ENCODE data around the gene UQCRC2. TPM values are rescaled to one million over a fixed set of nuclear protein-coding genes. Genes with fewer than 3 reads are reported as not detected.
"Not testable (repeated sequence)": the region's sequence is repeated elsewhere in the genome, so short reads cannot be mapped to it uniquely, and the experiment has no call there.

Gene UQCRC2
- polyA plus RNA-seq, 2 of the 4 experiments (the other 2 are of a cell fraction) = 237 to 295 TPM

DNA sequence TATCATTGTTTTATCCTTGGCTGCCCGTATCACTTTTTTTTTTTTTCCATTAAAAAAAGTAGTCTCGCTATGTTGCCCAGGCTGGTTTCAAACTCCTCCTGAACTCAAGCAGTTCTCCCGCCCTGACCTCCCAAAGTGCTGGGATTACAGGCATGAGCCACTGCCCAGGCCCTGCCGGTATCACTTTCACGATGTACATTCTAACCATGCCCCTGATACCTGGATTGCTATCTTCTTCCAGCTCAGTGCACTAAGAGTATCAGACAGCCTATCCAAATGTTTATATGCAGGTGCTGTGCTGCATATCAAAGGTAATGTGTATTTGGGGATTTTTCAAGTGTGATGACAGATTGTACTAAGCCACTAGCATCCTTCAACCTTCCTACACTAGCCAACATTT, 69.0 kb downstream of the UQCRC2 start:
- WGBS (ENCODE audit: missing lambda C conversion rate) = 89% methylated on average over 5 of the region's 5 CpGs
- Histone ChIP-seq H3K9me3 (no peaks in the 10 kb centered on the region), H3K4me3 (no peak overlapping the region), H3K4me2 (no peak overlapping the region), H3K27ac (no peak overlapping the region), H3K4me1 (peaks cover 31% of the 10 kb centered on the region)
- no peak for DNase-seq (ENCODE audit: low read depth in 1 of 2, low spot score in 1 of 2)
- no peak for ATAC-seq
- FAIRE-seq = no peak
- ChIA-PET CTCF (interaction anchor here (1.0 to 1.5 kb wide), 3 partner anchors 13 to 68 kb away, joined by 3 to 4 read pairs (median 3); no protein-coding TSS in a partner anchor), POLR2A (no interaction called here)
- no peak for TF ChIP-seq CEBPB (IDR thresholded peaks at IDR 0.05)
- TF ChIP-seq, protein P1, sequence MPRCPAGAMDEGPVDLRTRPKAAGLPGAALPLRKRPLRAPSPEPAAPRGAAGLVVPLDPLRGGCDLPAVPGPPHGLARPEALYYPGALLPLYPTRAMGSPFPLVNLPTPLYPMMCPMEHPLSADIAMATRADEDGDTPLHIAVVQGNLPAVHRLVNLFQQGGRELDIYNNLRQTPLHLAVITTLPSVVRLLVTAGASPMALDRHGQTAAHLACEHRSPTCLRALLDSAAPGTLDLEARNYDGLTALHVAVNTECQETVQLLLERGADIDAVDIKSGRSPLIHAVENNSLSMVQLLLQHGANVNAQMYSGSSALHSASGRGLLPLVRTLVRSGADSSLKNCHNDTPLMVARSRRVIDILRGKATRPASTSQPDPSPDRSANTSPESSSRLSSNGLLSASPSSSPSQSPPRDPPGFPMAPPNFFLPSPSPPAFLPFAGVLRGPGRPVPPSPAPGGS (IDR thresholded peaks at IDR 0.05) = no peak
- no peak for TF ChIP-seq HEYL (CRISPR knock-in tag; IDR thresholded peaks at IDR 0.05)
- TF ChIP-seq HDAC2 (IDR thresholded peaks at IDR 0.05) = no peak
- no peak for TF ChIP-seq SREBF2 (IDR thresholded peaks at IDR 0.05)
- no peak for TF ChIP-seq CHD4 (IDR thresholded peaks at IDR 0.05; ENCODE audit: borderline replicate concordance)
- TF ChIP-seq JUN (IDR thresholded peaks at IDR 0.05) = no peak
- no peak for TF ChIP-seq HOXB13 (CRISPR knock-in tag; IDR thresholded peaks at IDR 0.05; ENCODE audit: low read depth)
- TF ChIP-seq KDM1A (IDR thresholded peaks at IDR 0.05; ENCODE audit: low read depth) = no peak
- TF ChIP-seq, protein P2, sequence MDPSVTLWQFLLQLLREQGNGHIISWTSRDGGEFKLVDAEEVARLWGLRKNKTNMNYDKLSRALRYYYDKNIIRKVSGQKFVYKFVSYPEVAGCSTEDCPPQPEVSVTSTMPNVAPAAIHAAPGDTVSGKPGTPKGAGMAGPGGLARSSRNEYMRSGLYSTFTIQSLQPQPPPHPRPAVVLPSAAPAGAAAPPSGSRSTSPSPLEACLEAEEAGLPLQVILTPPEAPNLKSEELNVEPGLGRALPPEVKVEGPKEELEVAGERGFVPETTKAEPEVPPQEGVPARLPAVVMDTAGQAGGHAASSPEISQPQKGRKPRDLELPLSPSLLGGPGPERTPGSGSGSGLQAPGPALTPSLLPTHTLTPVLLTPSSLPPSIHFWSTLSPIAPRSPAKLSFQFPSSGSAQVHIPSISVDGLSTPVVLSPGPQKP (IDR thresholded peaks at IDR 0.05; ENCODE audit: low read depth, low read length) = no peak
- TF ChIP-seq, protein P3, sequence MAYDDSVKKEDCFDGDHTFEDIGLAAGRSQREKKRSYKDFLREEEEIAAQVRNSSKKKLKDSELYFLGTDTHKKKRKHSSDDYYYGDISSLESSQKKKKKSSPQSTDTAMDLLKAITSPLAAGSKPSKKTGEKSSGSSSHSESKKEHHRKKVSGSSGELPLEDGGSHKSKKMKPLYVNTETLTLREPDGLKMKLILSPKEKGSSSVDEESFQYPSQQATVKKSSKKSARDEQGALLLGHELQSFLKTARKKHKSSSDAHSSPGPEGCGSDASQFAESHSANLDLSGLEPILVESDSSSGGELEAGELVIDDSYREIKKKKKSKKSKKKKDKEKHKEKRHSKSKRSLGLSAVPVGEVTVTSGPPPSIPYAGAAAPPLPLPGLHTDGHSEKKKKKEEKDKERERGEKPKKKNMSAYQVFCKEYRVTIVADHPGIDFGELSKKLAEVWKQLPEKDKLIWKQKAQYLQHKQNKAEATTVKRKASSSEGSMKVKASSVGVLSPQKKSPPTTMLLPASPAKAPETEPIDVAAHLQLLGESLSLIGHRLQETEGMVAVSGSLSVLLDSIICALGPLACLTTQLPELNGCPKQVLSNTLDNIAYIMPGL (CRISPR knock-in tag; IDR thresholded peaks at IDR 0.05; ENCODE audit: borderline replicate concordance) = no peak
- no peak for TF ChIP-seq PHF8 (IDR thresholded peaks at IDR 0.05; ENCODE audit: borderline replicate concordance, low read depth)
- TF ChIP-seq, protein P4, sequence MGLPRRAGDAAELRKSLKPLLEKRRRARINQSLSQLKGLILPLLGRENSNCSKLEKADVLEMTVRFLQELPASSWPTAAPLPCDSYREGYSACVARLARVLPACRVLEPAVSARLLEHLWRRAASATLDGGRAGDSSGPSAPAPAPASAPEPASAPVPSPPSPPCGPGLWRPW (IDR thresholded peaks at IDR 0.05) = no peak

DNA sequence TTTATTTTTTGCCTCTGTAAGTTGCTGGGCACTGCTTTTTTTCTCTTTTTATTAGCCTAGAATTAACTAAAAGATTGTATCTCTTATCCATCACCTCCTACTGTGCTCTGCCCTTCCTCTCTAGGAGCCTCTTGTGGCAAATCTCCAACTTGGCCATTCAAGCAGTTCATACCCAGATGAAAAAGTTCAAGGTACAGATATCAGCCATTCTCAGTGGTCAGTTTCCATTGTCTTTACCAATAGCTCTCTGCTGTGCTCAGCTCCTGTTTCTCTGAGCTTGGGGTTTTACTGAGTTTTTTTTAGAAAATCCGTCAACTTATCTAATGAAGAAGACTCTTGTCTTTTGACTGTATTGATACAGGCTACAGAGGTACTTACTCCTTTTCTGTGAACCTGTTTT, 70.3 kb downstream of the UQCRC2 start:
- FAIRE-seq (no peak), ATAC-seq (no peak), DNase-seq (ENCODE audit: low read depth in 1 of 2, low spot score in 1 of 2) (no peak)
- Histone ChIP-seq H3K4me1 (peaks cover 40% of the 10 kb centered on the region), H3K4me2 (0 out of 3 replicates have a peak overlapping the region, but pooled peaks have one; percentile 7), H3K4me3 (no peak overlapping the region), H3K9me3 (no peaks in the 10 kb centered on the region), H3K27ac (no peak overlapping the region)
- WGBS (ENCODE audit: missing lambda C conversion rate) = 86% methylated on average over 1 of the region's 1 CpG
- ChIA-PET POLR2A (interaction anchor here (1.4 kb wide), 1 partner anchor 16 kb away, joined by 3 read pairs; no protein-coding TSS in a partner anchor), CTCF (interaction anchor here (0.5 to 1.4 kb wide), 2 partner anchors 21 to 165 kb away, joined by 4 to 5 read pairs; no protein-coding TSS in a partner anchor)
- TF ChIP-seq RFX5 (IDR thresholded peaks at IDR 0.05) (no peak), NFE2L2 (conservative IDR thresholded peaks at IDR 0.05; ENCODE audit: low read length) (no peak), ESRRA (IDR thresholded peaks at IDR 0.05; ENCODE audit: borderline replicate concordance, low read length) (no peak), POLR2AphosphoS2 (conservative IDR thresholded peaks at IDR 0.05; ENCODE audit: low read length) (no peak), EHMT2 (IDR thresholded peaks at IDR 0.05; ENCODE audit: low read depth) (no peak), MYC (IDR thresholded peaks at IDR 0.05; ENCODE audit: borderline replicate concordance, low read length) (no peak), NPAS2 (CRISPR knock-in tag; IDR thresholded peaks at IDR 0.05; ENCODE audit: borderline replicate concordance) (no peak), ZFP36 (IDR thresholded peaks at IDR 0.05; ENCODE audit: borderline replicate concordance, partially characterized antibody) (no peak), HOXB5 (CRISPR knock-in tag; IDR thresholded peaks at IDR 0.05) (no peak), RAD21 (conservative IDR thresholded peaks at IDR 0.05 in 1 of 2, IDR thresholded peaks at IDR 0.05 in 1 of 2) (no peak), SREBF2 (IDR thresholded peaks at IDR 0.05) (no peak)
- TF ChIP-seq, protein P5, sequence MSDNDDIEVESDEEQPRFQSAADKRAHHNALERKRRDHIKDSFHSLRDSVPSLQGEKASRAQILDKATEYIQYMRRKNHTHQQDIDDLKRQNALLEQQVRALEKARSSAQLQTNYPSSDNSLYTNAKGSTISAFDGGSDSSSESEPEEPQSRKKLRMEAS (IDR thresholded peaks at IDR 0.05) = no peak
- TF ChIP-seq, protein P6, sequence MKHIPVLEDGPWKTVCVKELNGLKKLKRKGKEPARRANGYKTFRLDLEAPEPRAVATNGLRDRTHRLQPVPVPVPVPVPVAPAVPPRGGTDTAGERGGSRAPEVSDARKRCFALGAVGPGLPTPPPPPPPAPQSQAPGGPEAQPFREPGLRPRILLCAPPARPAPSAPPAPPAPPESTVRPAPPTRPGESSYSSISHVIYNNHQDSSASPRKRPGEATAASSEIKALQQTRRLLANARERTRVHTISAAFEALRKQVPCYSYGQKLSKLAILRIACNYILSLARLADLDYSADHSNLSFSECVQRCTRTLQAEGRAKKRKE (CRISPR knock-in tag; IDR thresholded peaks at IDR 0.05; ENCODE audit: low read depth) = no peak
- TF ChIP-seq, protein P7, sequence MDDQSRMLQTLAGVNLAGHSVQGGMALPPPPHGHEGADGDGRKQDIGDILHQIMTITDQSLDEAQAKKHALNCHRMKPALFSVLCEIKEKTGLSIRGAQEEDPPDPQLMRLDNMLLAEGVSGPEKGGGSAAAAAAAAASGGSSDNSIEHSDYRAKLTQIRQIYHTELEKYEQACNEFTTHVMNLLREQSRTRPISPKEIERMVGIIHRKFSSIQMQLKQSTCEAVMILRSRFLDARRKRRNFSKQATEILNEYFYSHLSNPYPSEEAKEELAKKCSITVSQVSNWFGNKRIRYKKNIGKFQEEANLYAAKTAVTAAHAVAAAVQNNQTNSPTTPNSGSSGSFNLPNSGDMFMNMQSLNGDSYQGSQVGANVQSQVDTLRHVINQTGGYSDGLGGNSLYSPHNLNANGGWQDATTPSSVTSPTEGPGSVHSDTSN (IDR thresholded peaks at IDR 0.05) = no peak

DNA sequence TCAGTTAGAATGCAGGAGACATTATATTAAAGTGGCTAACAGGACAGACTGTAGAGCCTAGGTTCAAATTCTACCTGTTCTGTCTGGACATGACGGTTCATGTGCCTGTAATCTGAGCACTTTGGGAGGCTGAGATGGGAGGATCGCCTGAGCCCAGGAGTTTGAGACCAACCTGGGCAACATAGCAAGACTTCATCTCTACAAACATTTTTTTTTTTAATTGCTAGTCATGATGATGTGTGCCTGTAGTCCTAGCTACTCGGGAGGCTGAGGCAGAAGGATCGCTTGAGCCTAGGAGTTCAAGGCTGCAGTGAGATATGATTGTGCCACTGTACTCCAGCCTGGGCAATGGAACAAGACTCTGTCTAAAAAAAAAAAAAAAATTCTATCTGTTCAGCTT, 71.6 kb downstream of the UQCRC2 start:
- H3K4me1 ChIP-seq = peaks cover 47% of the 10 kb centered on the region
- H3K27ac ChIP-seq = peak overlapping the region in 1 of 2 experiments; percentile 62; a peak in 1 of 6 replicates
- H3K9me3 ChIP-seq; H3K4me2 ChIP-seq; DNase-seq (ENCODE audit: low read depth in 1 of 2, low spot score in 1 of 2); ATAC-seq; FAIRE-seq; H3K4me3 ChIP-seq: not testable (repeated sequence)
- POLR2A ChIA-PET = interaction anchor here (0.7 kb wide), 1 partner anchor 31 kb away, joined by 3 read pairs; no protein-coding TSS in a partner anchor
- CTCF ChIA-PET = interaction anchor here (0.8 to 2.2 kb wide), 2 partner anchors 14 to 53 kb away, joined by 4 to 10 read pairs; no protein-coding TSS in a partner anchor
- 89% methylated on average over 4 of the region's 4 CpGs for WGBS (ENCODE audit: missing lambda C conversion rate)
